GM12872 (cell line): ENCODE results near the gene PRKAA2.

Source experiments
- TF ChIP-seq, protein P1 (sequence below): IDR thresholded peaks from 3 replicates; pipeline ENCODE4 v1.5.1; 2011; ENCODE audit warnings: low read depth, mild to moderate bottlenecking, low read length, moderate library complexity; ENCODE audit not compliant: insufficient read depth

PRKAA2 gene

DNA sequence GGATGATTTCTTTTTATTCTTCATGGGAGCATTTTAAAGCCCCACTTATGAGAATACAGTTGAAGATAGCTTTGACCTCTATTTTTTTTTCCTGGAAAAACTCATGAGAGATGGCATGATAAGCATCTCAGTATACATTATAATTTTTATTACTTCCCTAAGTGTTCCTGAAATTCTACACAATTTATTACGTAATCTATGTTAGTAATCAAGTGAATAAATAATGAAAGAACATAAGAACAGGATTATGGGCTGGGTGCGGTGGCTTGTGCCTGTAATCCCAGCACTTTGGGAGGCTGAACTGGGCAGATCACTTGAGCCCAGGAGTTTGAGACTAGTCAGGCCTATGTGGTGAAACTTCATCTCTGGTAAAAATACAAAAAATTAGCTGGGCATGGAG lies 13.2 kb upstream of the PRKAA2 start:
- TF ChIP-seq, protein P1, sequence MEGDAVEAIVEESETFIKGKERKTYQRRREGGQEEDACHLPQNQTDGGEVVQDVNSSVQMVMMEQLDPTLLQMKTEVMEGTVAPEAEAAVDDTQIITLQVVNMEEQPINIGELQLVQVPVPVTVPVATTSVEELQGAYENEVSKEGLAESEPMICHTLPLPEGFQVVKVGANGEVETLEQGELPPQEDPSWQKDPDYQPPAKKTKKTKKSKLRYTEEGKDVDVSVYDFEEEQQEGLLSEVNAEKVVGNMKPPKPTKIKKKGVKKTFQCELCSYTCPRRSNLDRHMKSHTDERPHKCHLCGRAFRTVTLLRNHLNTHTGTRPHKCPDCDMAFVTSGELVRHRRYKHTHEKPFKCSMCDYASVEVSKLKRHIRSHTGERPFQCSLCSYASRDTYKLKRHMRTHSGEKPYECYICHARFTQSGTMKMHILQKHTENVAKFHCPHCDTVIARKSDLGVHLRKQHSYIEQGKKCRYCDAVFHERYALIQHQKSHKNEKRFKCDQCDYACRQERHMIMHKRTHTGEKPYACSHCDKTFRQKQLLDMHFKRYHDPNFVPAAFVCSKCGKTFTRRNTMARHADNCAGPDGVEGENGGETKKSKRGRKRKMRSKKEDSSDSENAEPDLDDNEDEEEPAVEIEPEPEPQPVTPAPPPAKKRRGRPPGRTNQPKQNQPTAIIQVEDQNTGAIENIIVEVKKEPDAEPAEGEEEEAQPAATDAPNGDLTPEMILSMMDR, result no peak

DNA sequence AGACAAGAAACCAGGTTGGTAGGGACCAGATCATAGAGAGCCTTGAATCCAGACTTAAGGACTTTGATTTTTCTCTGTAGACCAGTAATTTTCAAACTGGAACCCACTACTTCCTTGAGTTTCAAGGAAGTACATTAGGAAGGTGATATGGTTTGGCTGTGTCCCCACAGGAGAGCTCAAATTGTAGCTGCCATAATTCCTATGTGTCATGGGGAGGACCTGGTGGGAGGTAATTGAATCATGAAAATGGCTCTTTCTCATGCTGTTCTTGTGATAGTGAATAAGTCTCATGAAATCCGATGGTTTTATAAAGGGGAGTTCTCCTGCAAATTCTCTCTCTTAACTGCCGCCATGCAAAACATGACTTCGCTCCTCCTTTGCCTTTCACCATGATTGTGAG lies 10.1 kb upstream of the PRKAA2 start:
- TF ChIP-seq, protein P1, result no peak

DNA sequence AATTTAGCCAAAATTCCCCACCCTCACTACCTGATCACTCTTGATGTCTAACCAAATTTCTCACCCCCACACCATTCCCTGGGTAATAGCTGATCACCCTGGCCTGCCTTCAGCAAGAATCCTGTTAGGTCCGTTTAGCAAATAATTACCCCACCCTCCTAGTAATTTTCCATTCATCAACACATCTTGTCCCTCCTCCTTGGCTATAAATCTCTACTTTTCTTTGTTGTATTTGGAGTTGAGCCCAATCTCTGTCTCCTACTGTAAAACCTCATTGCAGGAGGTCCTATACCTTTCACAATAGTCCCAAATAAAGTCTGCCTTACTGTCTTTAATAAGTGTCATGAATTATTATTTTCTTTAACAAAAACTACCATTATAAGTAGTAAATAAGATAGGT lies 6.9 kb upstream of the PRKAA2 start:
- TF ChIP-seq, protein P1, result no peak

DNA sequence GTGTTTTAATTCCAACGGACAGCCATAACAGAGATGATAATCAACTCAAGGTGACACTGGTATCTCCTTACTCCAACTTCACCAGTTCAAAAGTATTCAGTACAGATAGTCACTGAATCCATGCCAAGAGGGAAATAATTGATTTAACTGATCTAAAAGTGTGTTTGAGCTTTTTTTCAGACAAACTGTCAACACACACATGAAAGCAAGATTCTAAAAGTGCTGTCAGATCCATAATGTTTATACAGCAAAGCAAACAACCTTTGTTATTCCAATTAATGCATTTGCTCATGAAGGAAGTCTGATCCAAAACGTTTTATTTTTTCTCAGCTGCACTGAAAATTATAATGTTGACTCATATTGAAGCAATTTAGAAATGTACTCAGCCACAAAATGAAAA lies 5.9 kb upstream of the PRKAA2 start:
- TF ChIP-seq, protein P1, result no peak

DNA sequence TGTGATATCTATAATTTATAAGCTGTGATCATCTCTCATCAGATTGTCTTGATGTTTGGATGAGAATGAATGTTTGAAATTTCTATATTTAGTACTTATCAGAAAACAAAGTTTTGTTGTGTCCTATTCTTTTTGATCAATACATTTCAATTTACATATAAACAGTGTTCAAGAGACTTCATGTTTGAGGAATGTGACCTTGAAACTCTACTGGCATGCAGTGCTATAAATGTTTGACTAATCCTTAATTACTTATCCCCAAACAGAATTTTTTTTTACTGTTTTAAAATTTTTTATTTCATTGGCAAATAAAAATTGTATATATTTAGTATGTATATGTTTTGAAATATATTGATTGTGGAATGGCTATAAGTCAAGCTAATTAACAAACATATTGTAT lies 1.5 kb upstream of the PRKAA2 start:
- TF ChIP-seq, protein P1, result no peak

DNA sequence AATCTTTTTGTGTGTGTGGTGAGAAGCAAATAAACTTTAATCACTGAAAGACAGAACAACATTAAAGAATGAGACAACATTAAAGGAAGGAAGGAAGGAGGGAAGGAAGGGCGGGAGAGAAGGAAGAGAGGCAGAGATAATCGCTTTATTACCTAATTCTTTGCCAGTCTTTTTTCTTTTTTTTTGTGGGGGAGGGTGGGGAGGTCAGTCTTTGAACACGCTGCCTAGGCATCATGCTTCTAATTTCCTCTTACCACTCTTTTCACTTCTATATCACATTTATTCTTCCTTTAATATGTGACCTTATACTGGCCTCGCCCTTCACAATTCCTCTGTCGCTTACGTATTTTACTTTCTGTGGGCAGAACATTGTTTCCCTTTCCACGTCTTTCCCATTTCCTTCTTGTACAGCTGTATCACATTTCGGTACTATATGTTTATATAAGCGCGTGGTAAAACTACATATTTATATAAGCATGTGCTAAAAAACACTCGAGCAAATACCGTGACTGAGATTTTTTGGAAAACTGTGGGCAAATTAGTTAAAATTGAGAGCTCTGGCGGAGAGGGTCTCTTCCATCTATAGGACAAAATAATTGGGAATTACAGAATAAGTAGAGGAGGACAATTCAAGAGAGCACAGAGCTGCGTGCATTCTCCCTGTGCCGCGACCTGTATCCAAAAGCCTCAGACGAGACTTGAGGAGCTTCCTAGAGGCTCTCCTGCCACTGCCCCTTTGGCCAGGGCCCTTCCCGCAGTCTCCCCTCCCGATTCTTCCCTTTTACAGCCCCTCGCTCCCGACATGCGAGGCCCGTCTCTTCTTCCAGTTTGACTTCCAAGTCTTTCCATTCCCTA lies 823 bp upstream of the PRKAA2 start:
- TF ChIP-seq, protein P1, result no peak

DNA sequence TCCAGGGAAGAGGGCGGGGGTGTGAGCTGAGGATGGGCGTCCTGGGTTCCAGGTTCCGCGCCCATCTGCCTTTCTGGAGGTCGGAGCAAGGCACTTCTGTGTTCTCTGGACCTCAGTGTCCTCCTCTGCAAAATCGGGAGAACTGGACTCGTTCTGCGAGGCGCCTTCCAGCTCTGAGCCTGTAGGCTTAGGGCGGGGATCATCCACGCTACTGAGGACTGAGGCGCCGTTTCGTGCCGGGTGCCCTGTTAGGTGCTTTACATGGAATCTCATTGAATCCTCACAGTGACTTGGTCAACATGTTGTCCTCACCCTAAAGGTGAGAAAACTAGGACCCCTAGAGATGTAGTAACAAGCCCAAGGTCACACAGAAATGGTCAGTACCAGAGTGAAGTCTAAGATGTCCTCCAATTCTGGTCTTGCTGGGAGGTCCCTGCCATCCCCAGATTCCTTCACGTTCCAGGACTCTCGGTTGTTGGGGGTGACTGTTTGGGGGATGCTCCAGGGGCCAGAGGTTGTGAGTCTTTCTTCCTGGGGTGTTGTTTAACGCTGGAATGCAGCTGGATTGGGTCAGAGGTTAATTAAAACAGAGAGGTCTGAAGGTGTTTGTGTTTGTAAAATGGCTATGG lies 677 bp downstream of the PRKAA2 start:
- TF ChIP-seq, protein P1, result no peak
